Measurements from ENCODE around the gene SERPINI2. TPM values are rescaled to one million over a fixed set of nuclear protein-coding genes. Genes with fewer than 3 reads are reported as not detected.

Gene SERPINI2
- total RNA-seq = not detected in 2 replicates

- no peak for DNase-seq (ENCODE audit: extremely low read depth, low read depth, low spot score)
Measured at GRCh38 chr3:167473863-167474262, at the start of gene SERPINI2. Gene SERPINI2 (minus strand): TSS chr3:167474042. CDS start chr3:167471834, 2,208 bp downstream.

- DNase-seq (ENCODE audit: extremely low read depth, low read depth, low spot score) = no peak
Measured at GRCh38 chr3:167521006-167521355, 47.1 kb upstream of the SERPINI2 start.

- DNase-seq (ENCODE audit: extremely low read depth, low read depth, low spot score) = no peak
Measured at GRCh38 chr3:167520266-167521005, 46.6 kb upstream of the SERPINI2 start.

GRCh38 chr3:167507954-167508353, 34.1 kb upstream of the SERPINI2 start:
- no peak for DNase-seq (ENCODE audit: extremely low read depth, low read depth, low spot score)

- no peak for DNase-seq (ENCODE audit: extremely low read depth, low read depth, low spot score)
Measured at GRCh38 chr3:167502401-167502800, 28.6 kb upstream of the SERPINI2 start.

GRCh38 chr3:167501941-167502340, 28.1 kb upstream of the SERPINI2 start:
- DNase-seq (ENCODE audit: extremely low read depth, low read depth, low spot score) = no peak

GRCh38 chr3:167497903-167498302, 24.1 kb upstream of the SERPINI2 start:
- no peak for DNase-seq (ENCODE audit: extremely low read depth, low read depth, low spot score)

- no peak for DNase-seq (ENCODE audit: extremely low read depth, low read depth, low spot score)
Measured at GRCh38 chr3:167493244-167493643, 19.4 kb upstream of the SERPINI2 start.

GRCh38 chr3:167491621-167492020, 17.8 kb upstream of the SERPINI2 start:
- no peak for DNase-seq (ENCODE audit: extremely low read depth, low read depth, low spot score)

GRCh38 chr3:167489571-167489970, 15.7 kb upstream of the SERPINI2 start:
- DNase-seq (ENCODE audit: extremely low read depth, low read depth, low spot score) = no peak

GRCh38 chr3:167487556-167487955, 13.7 kb upstream of the SERPINI2 start:
- no peak for DNase-seq (ENCODE audit: extremely low read depth, low read depth, low spot score)

- DNase-seq (ENCODE audit: extremely low read depth, low read depth, low spot score) = no peak
Measured at GRCh38 chr3:167484551-167484950, 10.7 kb upstream of the SERPINI2 start.

GRCh38 chr3:167483708-167484475, 10.1 kb upstream of the SERPINI2 start:
- DNase-seq (ENCODE audit: extremely low read depth, low read depth, low spot score) = no peak

- no peak for DNase-seq (ENCODE audit: extremely low read depth, low read depth, low spot score)
Measured at GRCh38 chr3:167481164-167481563, 7.3 kb upstream of the SERPINI2 start.

GRCh38 chr3:167480748-167481147, 6.9 kb upstream of the SERPINI2 start:
- no peak for DNase-seq (ENCODE audit: extremely low read depth, low read depth, low spot score)

GRCh38 chr3:167469381-167469780, 4.5 kb downstream of the SERPINI2 start:
- no peak for DNase-seq (ENCODE audit: extremely low read depth, low read depth, low spot score)

GRCh38 chr3:167467848-167468611, 5.8 kb downstream of the SERPINI2 start:
- no peak for DNase-seq (ENCODE audit: extremely low read depth, low read depth, low spot score)

- no peak for DNase-seq (ENCODE audit: extremely low read depth, low read depth, low spot score)
Measured at GRCh38 chr3:167466966-167467365, 6.9 kb downstream of the SERPINI2 start.

GRCh38 chr3:167456157-167456799, 17.6 kb downstream of the SERPINI2 start:
- no peak for DNase-seq (ENCODE audit: extremely low read depth, low read depth, low spot score)

- no peak for DNase-seq (ENCODE audit: extremely low read depth, low read depth, low spot score)
Measured at GRCh38 chr3:167453815-167454214, 20.0 kb downstream of the SERPINI2 start.

- no peak for DNase-seq (ENCODE audit: extremely low read depth, low read depth, low spot score)
Measured at GRCh38 chr3:167451282-167451681, 22.6 kb downstream of the SERPINI2 start.

All from glomerular endothelial cell (primary cell).